ENCODE measurements around the gene HSPA4.
"Not testable (repeated sequence)": the region's sequence is repeated elsewhere in the genome, so short reads cannot be mapped to it uniquely, and the experiment has no call there.

Gene HSPA4

GRCh38 chr5:133118741-133119140, 66.9 kb downstream of the HSPA4 start:
- TF ChIP-seq POLR2A (IDR thresholded peaks at IDR 0.05; ENCODE audit: low read depth, low read length): no peak
- DNase-seq (ENCODE audit: insufficient read length, low spot score): no peak
- no peak for FAIRE-seq

- FAIRE-seq (no peak), DNase-seq (ENCODE audit: insufficient read length, low spot score) (no peak)
- TF ChIP-seq POLR2A (IDR thresholded peaks at IDR 0.05; ENCODE audit: low read depth, low read length): no peak
Measured at GRCh38 chr5:133119233-133119711, 67.5 kb downstream of the HSPA4 start.

DNA sequence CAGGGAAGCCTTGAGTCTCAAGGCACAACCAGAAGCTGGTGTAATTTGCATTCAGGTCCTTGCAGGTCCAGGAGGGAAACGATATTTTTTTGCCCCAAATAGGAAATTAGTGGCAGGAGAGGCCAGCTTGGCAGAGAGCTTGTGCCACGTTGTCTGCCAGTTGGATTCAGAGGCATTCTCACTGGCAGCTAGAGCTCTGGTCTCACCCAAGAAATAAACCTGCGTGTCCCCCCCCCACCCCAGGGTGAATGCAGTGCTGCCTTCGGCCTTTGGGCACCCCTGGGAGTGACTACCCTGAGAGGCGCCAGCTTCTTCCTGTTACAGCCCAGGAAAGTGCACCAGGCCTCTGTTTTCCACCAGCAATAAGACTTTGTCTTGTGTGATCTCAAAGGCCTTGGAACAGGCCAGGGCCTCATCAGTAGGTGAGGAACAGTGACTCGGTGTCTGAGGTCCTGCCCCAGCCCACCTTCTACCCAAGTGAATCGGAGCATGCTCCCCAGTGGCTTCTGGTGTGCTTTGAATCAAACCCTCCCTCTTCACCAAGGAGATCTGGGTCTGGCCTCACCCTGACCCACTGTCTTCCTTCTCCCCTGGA, 68.4 kb downstream of the HSPA4 start:
- FAIRE-seq (no peak), DNase-seq (ENCODE audit: insufficient read length, low spot score) (no peak)
- no peak for TF ChIP-seq POLR2A (IDR thresholded peaks at IDR 0.05; ENCODE audit: low read depth, low read length)

DNA sequence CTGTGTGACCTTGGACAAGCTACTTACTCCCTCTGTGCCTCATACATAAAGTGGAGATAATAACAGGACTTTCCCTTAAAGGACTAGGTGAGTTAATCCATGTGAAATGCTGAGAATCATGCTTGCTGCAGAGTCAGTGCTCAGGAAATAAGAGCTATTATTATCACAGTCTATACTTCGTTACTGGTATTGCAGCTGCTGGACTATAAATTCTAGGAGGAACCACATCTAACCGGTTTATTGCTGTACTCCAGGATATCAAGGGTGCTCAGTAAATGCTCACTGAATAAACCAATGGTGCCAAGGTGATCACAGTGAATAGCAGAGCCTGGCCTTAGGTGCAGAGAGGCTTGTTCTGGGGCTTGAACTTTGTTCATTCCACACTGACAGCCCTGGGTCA, 69.3 kb downstream of the HSPA4 start:
- no peak for TF ChIP-seq POLR2A (IDR thresholded peaks at IDR 0.05; ENCODE audit: low read depth, low read length)
- DNase-seq (ENCODE audit: insufficient read length, low spot score) (no peak), FAIRE-seq (no peak)

GRCh38 chr5:133121611-133122150, 69.9 kb downstream of the HSPA4 start:
- no peak for FAIRE-seq
- no peak for DNase-seq (ENCODE audit: insufficient read length, low spot score)
- TF ChIP-seq POLR2A (IDR thresholded peaks at IDR 0.05; ENCODE audit: low read depth, low read length): no peak

GRCh38 chr5:133122711-133123110, 70.9 kb downstream of the HSPA4 start:
- DNase-seq (ENCODE audit: insufficient read length, low spot score) (no peak), FAIRE-seq (no peak)
- TF ChIP-seq POLR2A (IDR thresholded peaks at IDR 0.05; ENCODE audit: low read depth, low read length): no peak

DNA sequence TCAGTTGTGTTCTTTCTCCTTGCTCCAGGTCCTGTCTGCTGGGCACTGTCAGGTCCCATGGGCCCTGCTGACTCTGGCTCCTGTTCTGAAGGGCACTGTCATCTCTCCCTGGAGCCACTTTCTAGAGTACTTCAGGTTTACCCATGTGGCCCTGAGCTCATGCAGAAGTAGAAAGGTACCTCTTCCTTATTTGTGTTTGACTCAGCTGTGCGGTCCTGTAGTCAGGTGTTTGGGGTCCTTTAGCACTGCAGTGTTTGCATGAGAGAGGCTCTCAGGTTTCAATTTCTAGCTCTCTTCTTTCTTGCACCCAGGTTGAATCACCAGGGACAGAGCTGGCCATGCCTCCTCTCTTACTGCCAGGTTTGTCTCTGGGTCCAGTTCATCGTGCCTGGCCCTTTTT, 71.5 kb downstream of the HSPA4 start:
- DNase-seq (ENCODE audit: insufficient read length, low spot score): no peak
- TF ChIP-seq POLR2A (IDR thresholded peaks at IDR 0.05; ENCODE audit: low read depth, low read length): no peak
- FAIRE-seq: no peak

- FAIRE-seq (no peak), DNase-seq (ENCODE audit: insufficient read length, low spot score) (no peak)
- TF ChIP-seq POLR2A (IDR thresholded peaks at IDR 0.05; ENCODE audit: low read depth, low read length): no peak
Measured at GRCh38 chr5:133124891-133125290, 73.1 kb downstream of the HSPA4 start.

DNA sequence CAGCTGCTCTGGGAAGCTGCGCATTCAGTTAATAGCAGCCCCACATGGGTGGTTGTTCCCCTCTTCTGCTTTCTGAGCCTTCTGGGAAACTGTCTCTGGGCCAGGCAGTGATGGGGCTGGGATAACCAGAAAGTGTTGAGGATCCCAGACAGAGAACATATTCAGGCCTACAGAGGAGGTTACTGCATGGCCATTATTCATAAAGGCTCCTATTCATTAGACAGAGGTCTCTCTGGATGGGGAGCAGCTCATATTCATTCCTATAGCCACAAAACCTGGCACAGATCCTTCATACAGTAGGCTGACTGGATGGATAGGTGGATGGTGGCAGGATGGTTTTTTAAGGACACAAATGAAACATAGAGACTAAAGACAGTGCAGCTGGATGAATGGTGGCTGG, 76.3 kb downstream of the HSPA4 start:
- no peak for FAIRE-seq
- DNase-seq (ENCODE audit: insufficient read length, low spot score): no peak
- TF ChIP-seq POLR2A (IDR thresholded peaks at IDR 0.05; ENCODE audit: low read depth, low read length): no peak

- no peak for DNase-seq (ENCODE audit: insufficient read length, low spot score)
- no peak for TF ChIP-seq POLR2A (IDR thresholded peaks at IDR 0.05; ENCODE audit: low read depth, low read length)
- no peak for FAIRE-seq
Measured at GRCh38 chr5:133129289-133129688, 77.5 kb downstream of the HSPA4 start.

GRCh38 chr5:133129950-133130349, 78.1 kb downstream of the HSPA4 start:
- TF ChIP-seq POLR2A (IDR thresholded peaks at IDR 0.05; ENCODE audit: low read depth, low read length): no peak
- FAIRE-seq (no peak), DNase-seq (ENCODE audit: insufficient read length, low spot score) (no peak)

GRCh38 chr5:133130387-133131118, 78.7 kb downstream of the HSPA4 start:
- no peak for TF ChIP-seq POLR2A (IDR thresholded peaks at IDR 0.05; ENCODE audit: low read depth, low read length)
- DNase-seq (ENCODE audit: insufficient read length, low spot score) (no peak), FAIRE-seq (no peak)

GRCh38 chr5:133132717-133133116, 80.9 kb downstream of the HSPA4 start:
- FAIRE-seq (no peak), DNase-seq (ENCODE audit: insufficient read length, low spot score) (no peak)
- no peak for TF ChIP-seq POLR2A (IDR thresholded peaks at IDR 0.05; ENCODE audit: low read depth, low read length)

DNA sequence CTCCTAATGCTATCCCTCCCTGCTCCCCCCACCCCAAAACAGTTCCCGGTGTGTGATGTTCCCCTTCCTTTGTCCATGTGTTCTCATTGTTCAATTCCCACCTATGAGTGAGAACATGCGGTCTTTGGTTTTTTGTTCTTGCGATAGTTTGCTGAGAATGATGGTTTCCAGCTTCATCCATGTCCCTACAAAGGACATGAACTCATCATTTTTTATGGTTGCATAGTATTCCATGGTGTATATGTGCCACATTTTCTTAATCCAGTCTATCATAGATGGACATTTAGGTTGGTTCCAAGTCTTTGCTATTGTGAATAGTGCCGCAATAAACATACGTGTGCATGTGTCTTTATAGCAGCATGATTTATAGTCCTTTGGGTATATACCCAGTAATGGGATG, 81.4 kb downstream of the HSPA4 start:
- FAIRE-seq; DNase-seq (ENCODE audit: insufficient read length, low spot score): not testable (repeated sequence)

DNA sequence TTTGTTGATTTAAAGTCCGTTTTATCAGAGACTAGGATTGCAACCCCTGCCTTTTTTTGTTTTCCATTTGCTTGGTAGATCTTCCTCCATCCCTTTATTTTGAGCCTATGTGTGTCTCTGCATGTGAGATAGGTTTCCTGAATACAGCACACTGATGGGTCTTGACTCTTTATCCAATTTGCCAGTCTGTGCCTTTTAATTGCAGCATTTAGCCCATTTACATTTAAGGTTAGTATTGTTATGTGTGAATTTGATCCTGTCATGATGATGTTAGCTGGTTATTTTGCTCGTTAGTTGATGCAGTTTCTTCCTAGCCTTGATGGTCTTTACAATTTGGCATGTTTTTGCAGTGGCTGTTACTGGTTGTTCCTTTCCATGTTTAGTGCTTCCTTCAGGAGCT, 85.1 kb downstream of the HSPA4 start:
- DNase-seq (ENCODE audit: insufficient read length, low spot score); FAIRE-seq: not testable (repeated sequence)

Measured in H54 (cell line).